ENCODE data around the gene PEAK1.
"Not testable (repeated sequence)": the region's sequence is repeated elsewhere in the genome, so short reads cannot be mapped to it uniquely, and the experiment has no call there.

PEAK1 gene

DNA sequence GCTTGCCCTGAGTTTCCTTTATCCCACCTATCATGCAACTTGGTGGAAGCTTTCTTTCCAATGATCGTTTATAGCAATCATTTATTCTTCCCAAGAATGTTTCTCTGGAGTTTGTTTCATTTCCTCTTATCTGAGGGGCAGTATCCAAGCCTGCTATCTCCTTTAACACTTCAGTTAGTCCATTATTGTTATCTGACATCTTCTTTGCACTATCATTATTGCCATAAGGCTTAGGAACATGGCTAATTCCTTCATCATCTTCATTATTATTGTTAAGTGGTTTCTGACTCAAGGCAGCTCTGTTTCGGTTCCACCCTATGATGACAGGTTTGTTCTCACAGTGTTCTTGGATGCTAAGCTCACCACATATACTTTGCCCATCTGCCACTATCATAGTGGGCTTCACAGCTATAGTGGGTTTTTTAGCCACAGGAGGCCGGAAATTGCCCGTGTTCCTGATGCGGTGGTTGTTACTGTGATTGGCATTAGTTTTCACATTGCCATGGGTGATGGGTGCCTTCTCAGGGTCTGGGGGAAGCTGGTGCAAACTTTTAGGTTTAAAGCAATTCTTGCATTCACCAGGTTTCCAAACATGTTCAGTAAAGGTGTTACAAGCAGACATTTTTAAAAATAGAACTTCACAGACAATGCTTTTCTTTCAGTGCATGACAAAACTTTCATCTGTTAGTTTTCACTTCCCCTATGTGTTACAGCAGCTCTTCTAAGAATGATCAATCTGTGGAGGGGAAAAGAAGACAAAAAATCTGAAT is 238.4 kb downstream of the PEAK1 start:
- in situ Hi-C loops (cut with MboI; ENCODE audit: low sequenced_read_pairs), result no loop called here

DNA sequence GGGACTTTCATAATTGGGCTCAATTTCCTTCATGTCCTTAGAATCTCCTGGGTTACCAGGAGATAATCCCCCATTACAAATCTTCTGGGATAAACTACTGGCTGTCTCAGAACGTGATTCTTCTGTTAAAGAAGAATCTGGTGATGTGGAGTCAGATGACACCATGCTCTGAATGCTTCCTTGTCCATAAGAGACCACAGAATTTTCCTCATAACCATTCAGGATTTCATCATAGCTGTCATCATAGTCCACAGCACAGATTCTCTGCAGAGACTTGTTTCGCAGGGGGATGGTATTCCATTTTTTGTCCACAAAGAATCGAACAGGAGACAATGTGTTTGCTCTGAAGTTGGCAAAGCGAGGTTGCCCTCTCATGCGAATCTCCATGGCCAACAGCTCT is 239.1 kb downstream of the PEAK1 start:
- in situ Hi-C loops (cut with MboI; ENCODE audit: low sequenced_read_pairs), result no loop called here

DNA sequence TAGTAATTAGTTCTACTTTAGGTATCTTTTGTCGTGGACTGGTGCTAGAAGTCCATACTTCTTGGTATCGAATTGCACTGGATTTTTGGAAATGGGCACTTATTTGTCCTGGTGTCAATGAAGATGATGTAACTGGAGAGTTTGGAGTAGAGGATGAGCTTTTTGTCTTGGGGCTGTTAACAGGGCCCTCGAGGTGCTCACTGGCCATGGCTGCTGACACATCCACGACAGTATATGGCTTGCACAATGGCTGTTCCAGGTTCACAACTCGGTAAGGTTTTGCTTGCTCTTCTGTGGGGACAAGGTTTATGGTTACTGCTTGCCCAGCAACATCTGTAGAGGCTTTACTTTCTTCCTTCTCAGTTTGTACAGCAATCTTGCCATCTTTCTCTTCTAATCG is 239.6 kb downstream of the PEAK1 start:
- in situ Hi-C loops (cut with MboI; ENCODE audit: low sequenced_read_pairs), result no loop called here

DNA sequence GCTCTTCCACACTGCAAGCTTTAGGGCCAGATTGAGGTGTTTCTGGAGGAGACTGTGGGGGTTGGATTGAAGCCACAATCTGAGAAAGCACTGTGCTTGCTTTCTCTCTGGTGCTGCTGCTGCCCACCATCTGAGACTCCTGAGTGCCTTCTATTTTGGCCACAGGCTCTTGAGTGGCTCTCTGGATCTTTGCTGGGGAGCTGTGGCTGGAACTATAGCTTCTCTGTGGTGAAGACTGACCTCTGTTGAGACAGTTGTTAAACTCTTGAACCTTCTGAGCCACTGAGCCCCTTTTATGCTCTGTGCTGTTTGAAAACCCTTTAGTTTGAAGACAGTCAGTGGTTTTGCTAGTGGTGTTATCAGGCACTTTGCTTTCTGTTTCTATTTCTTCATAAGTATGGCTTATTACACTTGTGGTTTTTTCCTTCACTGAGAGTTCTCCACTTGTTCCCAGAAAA is 240.3 kb downstream of the PEAK1 start:
- in situ Hi-C loops (cut with MboI; ENCODE audit: low sequenced_read_pairs), result no loop called here

DNA sequence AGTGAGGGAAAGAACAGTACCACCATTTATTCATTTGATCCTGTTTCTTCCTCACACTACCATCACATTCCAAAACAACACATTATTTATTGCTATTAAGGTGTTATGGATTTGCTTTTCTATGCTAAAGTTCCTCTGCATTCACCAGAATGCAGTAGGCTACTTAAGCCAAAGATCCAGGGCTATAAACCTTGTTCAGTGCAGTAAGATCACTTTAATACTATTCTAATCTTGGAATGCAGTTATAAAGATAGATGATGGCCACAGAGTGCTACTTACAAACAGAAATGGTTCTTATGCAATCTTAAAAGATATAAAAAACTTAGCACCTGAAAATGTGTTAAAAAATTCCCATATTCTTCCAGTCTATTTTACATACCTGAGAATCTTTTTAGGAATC is 241.5 kb downstream of the PEAK1 start:
- in situ Hi-C loops (cut with MboI; ENCODE audit: low sequenced_read_pairs), result no loop called here

DNA sequence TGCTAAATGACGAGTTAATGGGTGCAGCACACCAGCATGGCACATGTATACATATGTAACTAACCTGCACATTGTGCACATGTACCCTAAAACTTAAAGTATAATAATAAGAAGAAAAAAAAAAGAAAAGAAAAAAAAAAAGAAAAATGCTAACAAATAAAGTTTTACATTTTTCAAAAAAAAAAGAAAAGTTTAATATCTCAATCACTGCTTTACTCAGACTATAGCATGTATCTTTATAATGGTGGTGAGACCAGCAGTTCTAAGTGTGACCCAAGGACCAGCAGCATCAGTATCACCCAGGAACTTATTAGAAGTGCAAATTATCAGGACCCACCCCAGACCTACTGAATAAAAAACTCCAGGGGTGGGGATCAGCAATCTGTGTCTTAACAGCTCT is 243.8 kb downstream of the PEAK1 start:
- in situ Hi-C loops (cut with MboI; ENCODE audit: low sequenced_read_pairs), result not testable (repeated sequence)

DNA sequence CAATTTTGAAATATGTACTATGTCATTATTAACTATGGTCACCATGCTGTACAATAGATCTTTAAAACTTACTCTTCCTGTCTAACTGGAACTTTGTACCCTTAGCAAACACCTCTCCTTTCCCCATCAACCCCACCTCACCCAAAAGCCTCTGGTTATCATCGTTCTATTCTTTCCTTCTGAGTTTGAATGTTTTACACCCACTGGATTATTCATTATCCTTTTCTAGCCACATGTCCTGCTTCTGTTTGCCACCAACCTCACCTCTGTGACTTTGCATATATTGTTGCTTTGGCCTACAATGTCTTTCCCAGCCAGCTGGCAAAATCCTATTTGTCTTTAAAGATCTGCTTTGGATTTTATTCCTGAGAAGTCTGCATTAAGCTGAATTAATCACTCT is 246.4 kb downstream of the PEAK1 start:
- in situ Hi-C loops (cut with MboI; ENCODE audit: low sequenced_read_pairs), result no loop called here

DNA sequence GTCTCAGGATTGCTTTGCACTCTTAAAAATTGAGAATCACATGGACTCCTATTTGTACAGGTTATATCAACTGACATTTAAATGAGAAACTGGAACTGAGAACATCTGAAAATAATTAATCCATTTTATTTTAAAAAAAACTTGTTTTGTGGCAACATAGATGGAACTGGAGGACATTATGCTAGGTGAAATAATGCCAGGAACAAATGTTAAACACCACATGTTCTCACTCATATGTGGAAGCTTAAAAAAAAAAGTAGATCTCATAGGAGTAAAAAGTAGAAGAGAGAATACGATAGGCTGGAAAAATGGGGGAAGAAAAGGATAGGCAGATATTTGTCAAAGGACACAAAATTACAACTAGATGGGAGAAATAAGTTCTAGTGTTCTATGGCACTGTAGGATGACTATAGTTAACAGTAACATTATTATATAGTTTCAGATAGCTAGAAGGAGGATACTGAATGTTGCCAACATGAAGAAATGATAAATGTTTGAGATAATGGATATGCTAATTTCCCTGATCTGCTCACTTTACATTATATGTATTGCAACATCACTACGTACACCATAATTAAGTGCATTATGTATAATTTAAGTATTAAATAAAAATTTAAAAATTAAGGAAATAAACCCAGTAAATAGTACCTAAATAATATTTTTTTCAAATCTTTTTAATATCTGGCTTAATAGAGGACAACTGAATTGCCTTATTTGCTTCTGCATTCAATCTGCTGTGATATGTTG is 248.5 kb downstream of the PEAK1 start:
- in situ Hi-C loops (cut with MboI; ENCODE audit: low sequenced_read_pairs), result no loop called here

DNA sequence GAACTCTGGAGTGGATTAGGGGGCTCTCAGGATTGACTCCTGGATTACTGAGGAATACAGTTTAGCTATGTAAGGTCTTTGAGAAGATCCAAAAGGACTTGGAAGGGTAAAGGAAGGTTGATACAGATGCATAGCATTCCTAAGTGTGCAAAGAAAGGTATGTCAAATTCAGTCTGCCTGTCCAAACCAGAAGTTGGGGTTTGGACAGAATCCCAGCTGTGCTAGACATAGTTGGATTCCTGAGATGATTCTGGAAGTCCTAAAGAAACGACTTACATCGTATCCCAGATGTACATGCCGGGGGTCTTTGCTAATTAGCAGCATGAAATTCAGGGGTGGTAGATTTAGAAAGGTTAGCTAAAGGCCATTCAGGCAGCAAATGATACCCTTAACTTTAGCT is 251.3 kb downstream of the PEAK1 start:
- in situ Hi-C loops (cut with MboI; ENCODE audit: low sequenced_read_pairs), result no loop called here

DNA sequence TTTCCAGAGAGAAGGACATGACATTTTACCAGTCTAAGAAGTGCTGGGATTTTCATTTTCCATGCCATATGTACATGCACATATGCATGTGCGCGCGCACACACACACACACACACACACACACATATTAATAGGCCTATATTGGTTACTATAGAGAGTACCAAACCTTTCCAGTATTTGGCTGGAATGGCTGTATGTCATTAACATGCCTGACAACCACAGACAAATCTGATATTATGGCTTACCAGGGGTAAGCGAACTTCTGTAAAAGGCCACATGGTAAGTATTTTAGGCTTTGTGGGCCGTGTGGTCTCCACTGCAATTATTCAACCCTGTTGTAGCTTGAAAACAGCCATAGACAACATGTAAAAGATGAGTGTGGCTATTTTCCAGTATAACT is 251.8 kb downstream of the PEAK1 start:
- in situ Hi-C loops (cut with MboI; ENCODE audit: low sequenced_read_pairs), result no loop called here

DNA sequence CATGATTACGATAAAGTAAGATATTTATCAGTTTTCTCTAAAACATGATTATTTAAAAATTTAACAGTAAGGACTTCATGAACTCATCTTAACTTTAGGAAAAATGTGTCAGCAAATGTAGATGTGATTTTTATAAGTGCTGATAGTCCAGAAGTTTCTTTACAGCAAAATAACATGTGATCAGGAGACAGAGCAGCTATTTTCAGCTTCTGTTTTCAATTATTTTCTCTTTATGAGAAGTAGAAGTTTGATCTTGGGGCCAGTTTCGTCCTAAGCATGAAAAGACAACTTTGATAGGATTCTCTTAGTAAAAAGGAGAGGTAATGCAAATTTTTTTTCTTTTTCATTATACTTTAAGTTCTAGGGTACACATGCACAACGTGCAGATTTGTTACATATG is 252.5 kb downstream of the PEAK1 start:
- in situ Hi-C loops (cut with MboI; ENCODE audit: low sequenced_read_pairs), result no loop called here

DNA sequence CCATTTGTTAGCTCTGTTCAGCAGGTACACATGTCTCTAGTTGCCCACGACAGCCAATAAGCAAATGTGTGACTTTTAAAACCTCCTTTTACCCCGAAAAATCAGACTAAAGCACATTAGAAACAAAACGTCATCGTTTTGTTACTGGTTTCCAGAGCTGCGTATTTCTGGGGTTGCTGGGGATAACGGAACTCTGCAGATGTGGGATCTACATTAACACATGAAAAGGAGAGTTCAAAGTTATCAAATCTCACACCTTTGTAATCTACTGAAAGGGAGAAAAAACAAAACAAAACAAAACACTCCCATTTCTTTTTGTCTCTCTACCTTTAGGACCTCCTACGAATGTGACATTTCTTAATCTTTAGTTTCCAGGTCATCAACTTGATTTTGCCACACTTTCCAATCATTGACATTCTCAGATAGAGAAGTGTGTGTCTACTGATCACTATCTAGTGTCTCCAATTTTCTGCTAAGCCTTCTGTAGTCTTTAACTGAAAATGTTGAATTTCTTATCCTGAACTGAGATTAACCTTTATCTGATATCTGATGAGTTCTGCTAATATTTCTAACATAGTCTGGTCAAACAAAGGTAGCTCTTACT is 256.0 kb downstream of the PEAK1 start:
- in situ Hi-C loops (cut with MboI; ENCODE audit: low sequenced_read_pairs), result no loop called here

DNA sequence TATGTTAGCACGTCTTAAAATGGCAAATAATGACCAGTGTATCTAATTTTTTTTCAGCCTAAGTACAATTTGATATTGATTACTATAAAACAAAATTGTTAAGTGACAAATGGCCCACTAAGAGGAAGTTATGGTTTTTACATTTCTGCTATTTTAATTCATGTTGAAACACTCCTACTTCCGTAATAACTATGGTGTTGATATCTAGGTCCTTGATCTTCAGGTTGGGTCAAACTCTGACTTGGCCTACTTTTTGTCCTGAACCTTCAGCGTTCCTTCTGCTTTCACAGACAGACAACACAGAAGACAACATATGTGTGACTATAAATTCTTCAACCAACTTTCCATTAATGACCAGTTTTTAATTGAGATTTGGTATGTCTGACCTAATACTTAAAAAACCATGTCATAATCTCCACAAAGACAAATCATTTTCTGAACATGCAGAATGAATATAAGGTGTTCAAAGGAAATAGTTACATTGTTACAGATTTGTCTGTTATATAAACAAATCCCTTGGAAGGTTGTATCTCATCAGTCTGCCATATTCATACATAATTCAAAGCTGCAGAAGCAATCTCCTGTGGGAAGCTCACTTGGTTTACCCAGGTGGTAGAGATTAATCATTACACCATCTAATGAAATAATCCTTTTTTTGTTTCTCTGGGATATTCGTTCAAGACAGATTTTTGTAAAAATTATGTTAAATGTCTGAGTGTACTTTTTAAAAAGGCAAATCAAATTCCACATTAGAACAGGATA is 256.9 kb downstream of the PEAK1 start:
- in situ Hi-C loops (cut with MboI; ENCODE audit: low sequenced_read_pairs), result no loop called here

DNA sequence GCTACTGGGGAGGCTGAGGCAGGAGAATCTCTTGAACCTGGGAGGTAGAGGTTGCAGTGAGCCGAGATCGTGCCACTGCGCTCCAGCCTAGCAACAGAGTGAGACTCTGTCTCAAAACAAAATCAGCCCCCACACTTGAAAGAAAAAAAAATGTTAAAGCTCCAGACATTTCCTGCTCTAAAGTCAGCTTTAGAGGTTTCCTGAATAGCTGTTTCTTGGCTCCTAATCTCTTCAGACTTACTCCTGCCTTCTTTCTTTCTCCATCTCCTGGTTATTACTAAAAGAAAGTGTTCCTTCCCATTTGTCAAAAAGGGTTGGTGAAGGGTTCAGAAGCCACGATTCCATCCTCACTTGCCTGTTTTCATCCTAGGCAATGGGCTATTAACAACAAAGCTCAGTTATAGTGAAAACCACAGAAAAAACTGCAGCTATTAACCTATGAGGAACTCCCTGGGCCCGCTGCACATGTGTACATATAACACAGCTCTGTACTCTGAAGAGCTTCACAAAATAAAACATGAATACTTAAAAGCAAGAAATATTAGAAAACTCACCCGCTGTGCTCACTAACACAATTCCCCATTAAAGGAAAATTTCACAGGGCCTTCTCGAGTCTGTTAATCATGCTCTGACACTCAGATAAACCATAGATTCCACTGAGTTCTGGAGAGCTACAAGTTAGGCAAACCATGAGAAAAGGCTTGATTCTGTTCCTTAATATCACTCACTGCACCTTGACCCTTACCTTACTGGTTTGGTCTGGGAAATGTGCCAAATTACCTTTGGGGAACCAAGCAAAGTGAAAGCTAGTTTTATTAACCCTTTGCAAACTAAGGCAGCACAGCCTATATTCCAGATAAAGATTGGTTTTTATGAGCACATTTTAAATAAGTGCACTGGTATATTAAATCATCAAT is 259.1 kb downstream of the PEAK1 start:
- in situ Hi-C loops (cut with MboI; ENCODE audit: low sequenced_read_pairs), result no loop called here

DNA sequence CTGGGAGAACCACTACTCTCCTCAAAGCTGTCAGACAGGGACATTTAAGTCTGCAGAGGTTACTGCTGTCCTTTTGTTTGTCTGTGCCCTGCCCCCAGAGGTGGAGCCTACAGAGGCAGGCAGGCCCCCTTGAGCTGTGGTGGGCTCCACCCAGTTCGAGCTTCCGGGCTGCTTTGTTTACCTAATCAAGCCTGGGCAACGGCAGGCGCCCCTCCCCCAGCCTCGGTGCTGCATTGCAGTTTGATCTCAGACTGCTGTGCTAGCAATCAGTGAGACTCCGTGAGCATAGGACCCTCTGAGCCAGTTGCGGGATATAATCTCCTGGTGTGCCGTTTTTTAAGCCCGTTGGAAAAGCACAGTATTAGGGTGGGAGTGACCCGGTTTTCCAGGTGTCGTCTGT is 263.9 kb downstream of the PEAK1 start:
- in situ Hi-C loops (cut with MboI; ENCODE audit: low sequenced_read_pairs), result not testable (repeated sequence)

DNA sequence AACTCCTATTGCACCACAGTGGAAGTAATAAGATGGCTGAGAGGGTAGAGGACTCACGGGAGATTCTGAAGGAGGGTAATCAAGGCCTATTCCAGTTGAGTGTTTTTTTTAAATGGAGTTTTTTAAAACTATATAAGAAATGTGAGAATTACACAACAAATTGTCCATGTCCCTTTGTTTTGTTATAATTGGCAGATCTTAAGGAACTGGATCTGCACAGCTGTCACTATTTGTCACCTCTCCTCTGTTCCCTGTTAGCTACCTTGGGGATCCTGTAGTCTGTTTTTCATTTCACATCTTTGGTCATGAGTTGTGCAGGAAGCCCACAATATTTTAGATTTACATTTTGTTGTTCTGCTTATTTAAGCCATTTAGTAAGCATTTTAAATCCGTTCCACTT is 271.7 kb downstream of the PEAK1 start:
- in situ Hi-C loops (cut with MboI; ENCODE audit: low sequenced_read_pairs), result no loop called here

DNA sequence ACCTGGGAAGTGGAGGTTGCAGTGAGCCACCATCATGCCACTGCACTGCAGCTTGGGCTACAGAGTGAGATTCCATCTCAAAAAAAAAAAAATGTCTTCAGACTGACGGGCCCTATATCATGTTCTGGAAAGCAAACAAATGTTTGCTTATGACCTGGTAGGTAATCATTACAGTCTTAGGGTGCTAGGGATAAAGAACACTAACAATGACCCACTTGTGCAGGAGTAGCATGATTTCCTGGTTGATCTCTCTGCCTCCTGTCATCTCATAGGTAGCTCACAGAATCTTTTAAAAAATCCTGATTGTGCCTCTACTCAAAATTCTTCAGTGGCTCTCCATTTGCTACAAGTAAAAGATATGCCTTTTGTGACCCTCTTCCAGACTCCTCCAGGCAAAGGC is 274.5 kb downstream of the PEAK1 start:
- in situ Hi-C loops (cut with MboI; ENCODE audit: low sequenced_read_pairs), result no loop called here

DNA sequence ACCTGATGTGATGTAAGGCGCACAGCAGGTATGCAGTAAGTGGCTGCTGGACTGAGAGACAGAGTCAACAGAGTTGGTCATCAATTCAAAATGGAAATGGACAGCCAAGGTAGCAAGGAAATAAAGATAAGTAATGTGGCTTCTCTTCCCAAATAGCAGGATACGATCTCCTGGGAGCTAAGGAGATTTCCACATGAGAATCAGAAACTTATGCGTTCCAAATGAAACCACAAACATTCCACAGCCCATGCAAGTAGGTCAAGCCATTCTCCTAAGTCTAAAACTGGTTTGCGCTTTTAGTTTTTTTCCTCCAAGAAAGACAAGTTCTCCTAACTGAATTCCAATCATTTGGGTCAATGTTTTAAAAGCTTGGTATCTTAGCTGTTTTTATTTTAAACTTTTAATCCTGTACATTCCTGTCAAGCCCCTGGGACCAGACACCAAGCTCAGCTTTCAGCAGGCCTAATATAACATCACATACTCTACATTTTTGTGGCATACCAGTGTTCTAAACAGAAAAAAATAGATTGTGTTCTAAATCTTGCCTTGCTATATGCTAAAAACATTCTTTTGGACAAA is 275.3 kb downstream of the PEAK1 start:
- in situ Hi-C loops (cut with MboI; ENCODE audit: low sequenced_read_pairs), result no loop called here

DNA sequence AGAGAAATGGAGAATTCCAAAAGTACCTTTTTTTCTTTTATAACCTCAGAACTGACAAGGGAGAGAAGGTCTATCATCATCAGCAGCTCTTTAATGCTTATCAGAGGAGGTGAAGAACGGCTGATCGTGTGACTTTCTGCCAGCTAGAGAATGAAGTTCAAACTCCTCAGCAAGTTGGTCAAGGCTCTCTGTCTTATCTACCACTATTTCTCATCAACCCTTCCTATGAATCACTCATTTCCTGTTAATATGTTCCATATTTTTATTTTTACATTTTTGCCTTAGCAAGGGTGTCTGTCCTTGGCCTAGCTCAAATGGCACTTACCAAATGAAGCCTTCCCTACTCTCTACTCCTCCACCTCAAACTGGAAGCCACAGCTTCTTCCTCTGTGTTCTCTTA is 275.9 kb downstream of the PEAK1 start:
- in situ Hi-C loops (cut with MboI; ENCODE audit: low sequenced_read_pairs), result no loop called here

DNA sequence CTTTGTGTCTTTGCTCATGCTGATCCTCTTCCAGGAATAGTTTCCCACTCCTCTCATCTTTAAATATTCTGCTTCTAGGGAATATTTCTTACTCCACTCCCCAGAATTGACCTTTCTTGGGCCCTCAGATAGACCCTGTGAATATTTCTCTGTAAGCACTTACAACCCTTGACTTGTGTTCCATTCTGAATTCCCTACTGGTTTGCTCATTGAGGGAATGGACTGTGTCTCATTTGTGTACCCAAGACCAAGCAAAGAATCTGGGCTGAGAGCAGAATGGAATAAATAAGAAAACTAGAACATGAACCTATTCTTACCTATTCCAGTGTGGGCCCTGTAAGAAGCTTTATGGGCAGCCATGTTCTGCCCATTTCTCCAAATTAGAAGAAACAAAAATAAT is 276.3 kb downstream of the PEAK1 start:
- in situ Hi-C loops (cut with MboI; ENCODE audit: low sequenced_read_pairs), result no loop called here
